Endothelial cell of umbilical vein (primary cell): ENCODE results near the gene EPS15. TPM values are rescaled to one million over a fixed set of nuclear protein-coding genes. Genes with fewer than 3 reads are reported as not detected.

Experiments
- BruUV-seq: library from RNA; stranded (reverse); fragments of 400-500 nt; replicated peaks from 2 replicates; lab custom pipeline; 2021; lab: Mats Ljungman, UMichigan
- CTCF ChIA-PET: fragments of 300-600, 350-600 bp; sonication (Branson Sonifier 250); formaldehyde crosslinking; loops from one replicate; lab custom pipeline; 2021; ENCODE audit warnings: antibody characterized with exemption, inconsistent platforms; lab: Charles Lee
- POLR2A ChIA-PET: fragments of 300-600, 350-600 bp; sonication (Branson Sonifier 250); formaldehyde crosslinking; loops from one replicate; lab custom pipeline; 2021; ENCODE audit warnings: antibody characterized with exemption, inconsistent platforms; lab: Charles Lee
- DNase-seq: peaks from one replicate; pipeline ENCODE4 v3.0.0-alpha.2; 2011; ENCODE audit warnings: low read depth, low spot score
- FAIRE-seq: peaks from 2 replicates; lab custom pipeline; 2011; peaks lifted over from hg19 to GRCh38; lab: Jason Lieb, UNC
- H2AFZ ChIP-seq: 2 replicates; pipeline ENCODE4 v1.6.0; 2012; ENCODE audit warnings: low read depth, low read length, control low read depth, inconsistent platforms
- H3K27ac ChIP-seq: 2 replicates; pipeline ENCODE4 v1.5.1; 2011; ENCODE audit warnings: low read depth, mild to moderate bottlenecking, control low read depth, low read length, moderate library complexity; ENCODE audit not compliant: insufficient read depth
- H3K27me3 ChIP-seq, 2 experiments: 2 replicates each; pipeline versions ENCODE4 v1.6.0 to v1.6.1; 2011; ENCODE audit warnings: low read length in 2 of 2, mixed read lengths in 1 of 2; ENCODE audit not compliant: control insufficient read depth in 2 of 2, insufficient read depth in 2 of 2
- H3K36me3 ChIP-seq, 2 experiments: 2 replicates in 1 of 2; 3 replicates in 1 of 2; pipeline ENCODE4 v1.5.1; 2011; ENCODE audit warnings: low read length in 2 of 2, mild to moderate bottlenecking in 1 of 2, moderate library complexity in 1 of 2; ENCODE audit not compliant: control insufficient read depth in 2 of 2, insufficient read depth in 2 of 2; ENCODE audit errors: extremely low read depth in 1 of 2
- H3K4me1 ChIP-seq: 3 replicates; pipeline ENCODE4 v1.5.1; 2011; ENCODE audit warnings: mild to moderate bottlenecking, low read length; ENCODE audit not compliant: control insufficient read depth, insufficient read depth; ENCODE audit errors: extremely low read depth
- H3K4me2 ChIP-seq: 2 replicates; pipeline ENCODE4 v1.6.1; 2011; ENCODE audit warnings: low read length, control low read depth, mixed read lengths; ENCODE audit not compliant: insufficient read depth
- H3K4me3 ChIP-seq, 3 experiments: fragments of 200-600 bp in 1 of 3; sonication (generic), shearing (Covaris generic) in 1 of 3; replicated peaks in 1 of 3; 2 replicates each; pipeline ENCODE4 v1.5.1; 2011 to 2016; ENCODE audit warnings: control low read depth in 3 of 3, low read length in 3 of 3, mild to moderate bottlenecking in 2 of 3, inconsistent platforms in 1 of 3, low read depth in 1 of 3, moderate library complexity in 1 of 3; ENCODE audit not compliant: insufficient read depth in 1 of 3
- H3K79me2 ChIP-seq: 2 replicates; pipeline ENCODE4 v1.6.0; 2012; ENCODE audit warnings: low read length, inconsistent platforms; ENCODE audit not compliant: control insufficient read depth, insufficient read depth
- H3K9ac ChIP-seq: replicated peaks from 2 replicates; pipeline ENCODE3; 2011; ENCODE audit warnings: low read length, control low read depth; ENCODE audit not compliant: insufficient read depth; ENCODE audit errors: extremely low read depth
- H3K9me1 ChIP-seq: replicated peaks from 3 replicates; pipeline ENCODE4 v1.6.0; 2011; ENCODE audit warnings: mild to moderate bottlenecking, low read length; ENCODE audit not compliant: control insufficient read depth, insufficient read depth; ENCODE audit errors: extremely low read depth
- H3K9me3 ChIP-seq: replicated peaks from 2 replicates; pipeline ENCODE4 v1.5.1; 2012; ENCODE audit warnings: low read length, inconsistent platforms; ENCODE audit not compliant: control insufficient read depth, insufficient read depth
- H4K20me1 ChIP-seq: replicated peaks from 2 replicates; pipeline ENCODE3; 2011; ENCODE audit warnings: mild to moderate bottlenecking, low read length; ENCODE audit not compliant: control insufficient read depth, insufficient read depth; ENCODE audit errors: extremely low read depth
- CTCF ChIP-seq, 2 donors: IDR thresholded peaks; 1 replicate in 1 of 2; 2 replicates in 1 of 2; pipeline ENCODE4 v1.5.1; 2011; ENCODE audit warnings: low read length in 2 of 2, mild to moderate bottlenecking in 2 of 2, moderate library complexity in 2 of 2, control low read depth in 1 of 2, inconsistent platforms in 1 of 2, low read depth in 1 of 2; ENCODE audit not compliant: insufficient read depth in 1 of 2; ENCODE audit errors: extremely low read depth in 1 of 2
- EZH2 ChIP-seq: IDR thresholded peaks from 2 replicates; pipeline ENCODE4 v1.6.1; 2012; ENCODE audit warnings: borderline replicate concordance, low read depth, mild to moderate bottlenecking, moderate library complexity, low read length, inconsistent platforms; ENCODE audit not compliant: severe bottlenecking
- FOS ChIP-seq: IDR thresholded peaks from 2 replicates; pipeline ENCODE4 v1.6.1; 2011; ENCODE audit warnings: mild to moderate bottlenecking, low read length, moderate library complexity, borderline replicate concordance; ENCODE audit not compliant: insufficient read depth
- GATA2 ChIP-seq: IDR thresholded peaks from 2 replicates; pipeline ENCODE4 v1.7.0; 2011; ENCODE audit warnings: low read depth, mild to moderate bottlenecking, moderate library complexity, mixed read lengths, low read length; ENCODE audit not compliant: insufficient read length, insufficient read depth
- JUN ChIP-seq: IDR thresholded peaks from 2 replicates; pipeline ENCODE4 v1.6.1; 2011; ENCODE audit warnings: borderline replicate concordance, low read depth; ENCODE audit not compliant: insufficient read length, insufficient read depth
- MAX ChIP-seq: IDR thresholded peaks from 2 replicates; pipeline ENCODE4 v1.6.1; 2011; ENCODE audit not compliant: insufficient read depth, insufficient read length
- MYC ChIP-seq: IDR thresholded peaks from one replicate; pipeline ENCODE4 v1.6.1; 2011; ENCODE audit warnings: mild to moderate bottlenecking, low read depth, low read length
- POLR2A ChIP-seq: IDR thresholded peaks from 2 replicates; pipeline ENCODE4 v1.6.1; 2012; ENCODE audit warnings: low read depth, mild to moderate bottlenecking, control low read depth, low read length
- POLR2AphosphoS5 ChIP-seq: IDR thresholded peaks from 2 replicates; pipeline ENCODE4 v1.6.1; 2012; ENCODE audit warnings: low read depth, mild to moderate bottlenecking, control low read depth, low read length, moderate library complexity; ENCODE audit not compliant: insufficient read depth
- dilution Hi-C: fragments of 300-500 bp; cut with MboI; formaldehyde crosslinking; loops from one replicate; pipeline ENCODE4 v1.15.0; 2019; ENCODE audit warnings: low sequenced_read_pairs; ENCODE audit not compliant: extremely low pct_ligation_motif_present
- intact Hi-C: fragments of 100-400 bp; cut with micrococcal nuclease; formaldehyde crosslinking; loops from one replicate; pipeline ENCODE4 v1.10.0; 2022
- polyA plus RNA-seq, 4 experiments: library from polyadenylated mRNA; depleted of rRNA in 3 of 4; stranded (reverse) in 3 of 4; unstranded in 1 of 4; fragments of >200 nt; gene quantifications; 2 replicates each; pipeline versions ENCODE4 v1.2.1 to v1.2.3, GENCODE V29; 2011 to 2012; ENCODE audit warnings: missing spikeins in 1 of 4
- total RNA-seq: library from RNA; stranded (reverse); gene quantifications from 2 replicates; pipeline ENCODE4 v1.2.3, GENCODE V29; 2021

The EPS15 gene
- total and polyA plus RNA-seq, 2 donors (not counting 3 experiments of a cell fraction or from before 2014, with no cell fraction given): 15.4 to 44.8 TPM

GRCh38 chr1:51442616-51443015, 76.5 kb downstream of the EPS15 start:
- no peaks in the 10 kb centered on the region for H3K4me1 ChIP-seq
- DNase-seq: no peak
- no peak overlapping the region for H3K9ac ChIP-seq
- no peak for FAIRE-seq
- H3K36me3 ChIP-seq: peaks cover 0 to 9% of the 10 kb centered on the region in 2 experiments
- intact Hi-C loops (no loop called here), dilution Hi-C loops (no loop called here)
- no peaks in the 10 kb centered on the region for H3K79me2 ChIP-seq
- H3K4me2 ChIP-seq: no peak overlapping the region
- no peaks in the 10 kb centered on the region for H4K20me1 ChIP-seq
- ChIA-PET CTCF (no interaction called here), POLR2A (no interaction called here)
- no peak for TF ChIP-seq POLR2AphosphoS5
- TF ChIP-seq MYC: no peak
- TF ChIP-seq GATA2: no peak
- no peak for TF ChIP-seq MAX
- no peak for TF ChIP-seq FOS
- TF ChIP-seq CTCF (IDR thresholded peaks at IDR 0.05; ENCODE audit: extremely low read depth in 1 of 2, insufficient read depth in 1 of 2, low read depth in 1 of 2, low read length in 2 of 2): no peak
- TF ChIP-seq JUN: no peak
- TF ChIP-seq POLR2A: no peak
- TF ChIP-seq EZH2: no peak
- no peaks in the 10 kb centered on the region for H3K9me1 ChIP-seq
- H3K9me3 ChIP-seq: no peaks in the 10 kb centered on the region
- H3K27ac ChIP-seq: no peak overlapping the region
- H2AFZ ChIP-seq: no peak overlapping the region
- H3K27me3 ChIP-seq: no peaks in the 10 kb centered on the region
- no peak overlapping the region for H3K4me3 ChIP-seq
- BruUV-seq: no TSS peak
